GM18505 (cell line): ENCODE data around the gene MDH2.
"Not testable (repeated sequence)": the region's sequence is repeated elsewhere in the genome, so short reads cannot be mapped to it uniquely, and the experiment has no call there.

Source experiments
- ATAC-seq: cut with Tn5 transposase; IDR thresholded peaks from one replicate; pipeline ENCODE4 v1.9.1; 2021; ENCODE audit not compliant: unreplicated experiment
- POLR2A ChIP-seq: IDR thresholded peaks from 4 replicates; pipeline ENCODE4 v1.6.1; 2011; ENCODE audit warnings: borderline replicate concordance; ENCODE audit not compliant: insufficient read depth, insufficient read length; ENCODE audit errors: extremely low read depth

The MDH2 gene

DNA sequence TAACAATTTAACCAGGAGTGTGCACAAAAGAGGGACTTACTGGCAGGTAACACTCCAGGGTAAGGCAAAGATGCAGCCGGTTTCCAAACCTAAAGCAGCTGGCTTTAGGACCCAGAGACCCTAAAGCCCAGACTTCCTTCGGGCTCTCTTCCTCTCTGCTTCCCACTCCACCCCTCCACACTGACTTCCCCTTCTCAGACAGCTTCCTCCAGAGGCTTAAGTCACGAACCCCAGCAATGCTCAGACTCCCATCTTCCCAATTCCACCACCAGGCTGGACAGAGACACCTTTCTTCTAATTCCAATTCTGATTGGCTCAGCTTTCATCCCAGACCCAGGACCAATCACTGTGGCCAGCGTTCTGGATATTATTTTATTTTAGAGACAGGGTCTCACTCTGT is 24.9 kb upstream of the MDH2 start:
- no peak for TF ChIP-seq POLR2A
- no peak for ATAC-seq

DNA sequence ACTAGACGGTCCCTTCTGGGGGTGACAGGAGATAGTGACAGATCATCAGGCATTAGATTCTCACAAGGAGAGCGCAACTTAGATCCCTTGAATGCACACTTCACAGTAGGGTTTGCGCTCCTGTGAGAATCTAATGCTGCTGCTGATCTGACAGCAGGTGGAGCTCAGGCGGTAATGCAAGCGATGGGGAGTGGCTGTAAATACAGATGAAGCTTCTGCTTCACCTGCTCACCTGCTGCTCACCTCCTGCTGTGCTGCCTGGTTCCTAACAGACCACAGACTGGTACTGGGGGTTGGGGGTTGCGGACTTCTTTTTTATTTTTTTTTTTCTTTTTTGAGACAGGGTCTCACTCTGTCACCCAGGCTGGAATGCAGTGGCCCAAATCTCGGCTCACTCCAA is 18.2 kb upstream of the MDH2 start:
- ATAC-seq = not testable (repeated sequence)

DNA sequence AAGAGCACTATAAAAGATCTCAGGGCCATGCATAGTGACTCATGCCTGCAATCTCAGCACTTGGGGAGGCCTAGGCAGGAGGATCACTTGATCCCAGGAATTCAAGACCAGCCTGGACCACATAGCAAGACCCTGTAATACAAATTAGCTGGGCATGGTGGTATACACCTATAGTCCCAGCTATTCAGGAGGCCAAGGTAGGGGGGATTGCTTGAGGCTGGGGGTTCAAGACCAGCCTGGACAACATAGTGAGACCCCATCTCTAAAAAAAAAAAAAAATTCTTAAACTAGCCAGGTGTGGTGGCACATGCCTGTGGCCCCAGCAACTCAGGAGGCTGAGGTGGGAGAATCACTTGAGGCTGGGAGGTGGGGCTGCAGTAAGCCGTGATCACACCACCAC is 15.9 kb upstream of the MDH2 start:
- no peak for ATAC-seq
- no peak for TF ChIP-seq POLR2A

DNA sequence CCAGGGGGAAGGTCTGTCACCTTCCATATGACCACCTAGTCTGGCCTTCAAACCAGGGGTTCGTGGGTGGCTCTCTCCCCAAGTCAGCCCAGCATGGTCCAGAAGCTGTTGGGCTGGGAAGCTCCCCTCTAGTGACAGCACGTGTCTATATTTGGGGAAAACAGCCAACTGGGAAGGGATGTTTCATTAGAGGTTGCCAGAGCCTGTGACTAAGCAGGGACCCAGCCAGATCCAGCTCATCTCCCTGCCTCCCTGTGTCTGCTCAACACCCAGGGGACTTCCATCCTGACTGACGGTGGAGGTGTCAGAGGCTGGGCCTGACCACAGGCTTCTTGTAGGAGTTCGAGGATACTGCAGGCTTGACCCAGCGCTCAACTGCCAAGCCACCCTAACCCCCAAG is 10.6 kb upstream of the MDH2 start:
- TF ChIP-seq POLR2A = no peak
- ATAC-seq = no peak

DNA sequence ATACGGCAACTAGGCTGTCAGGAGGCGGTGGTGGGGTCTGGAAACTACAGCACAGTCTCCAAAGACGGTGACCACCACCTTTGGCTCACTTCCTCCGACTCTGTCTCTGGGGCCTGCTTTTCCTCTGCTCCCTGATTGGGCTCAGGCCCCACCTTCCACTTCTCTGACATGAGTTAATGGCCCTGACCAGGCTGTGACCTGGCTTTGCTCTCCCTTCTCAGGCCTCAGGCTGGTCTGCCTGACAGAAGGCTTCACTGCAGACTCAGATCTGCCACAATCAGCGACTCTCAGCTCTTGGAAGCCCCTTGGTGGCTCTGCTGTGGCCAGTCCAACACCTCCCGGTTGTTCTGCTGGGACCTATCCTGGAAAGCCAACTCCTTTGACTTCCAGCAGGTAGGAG is 7.8 kb upstream of the MDH2 start:
- no peak for TF ChIP-seq POLR2A
- no peak for ATAC-seq

DNA sequence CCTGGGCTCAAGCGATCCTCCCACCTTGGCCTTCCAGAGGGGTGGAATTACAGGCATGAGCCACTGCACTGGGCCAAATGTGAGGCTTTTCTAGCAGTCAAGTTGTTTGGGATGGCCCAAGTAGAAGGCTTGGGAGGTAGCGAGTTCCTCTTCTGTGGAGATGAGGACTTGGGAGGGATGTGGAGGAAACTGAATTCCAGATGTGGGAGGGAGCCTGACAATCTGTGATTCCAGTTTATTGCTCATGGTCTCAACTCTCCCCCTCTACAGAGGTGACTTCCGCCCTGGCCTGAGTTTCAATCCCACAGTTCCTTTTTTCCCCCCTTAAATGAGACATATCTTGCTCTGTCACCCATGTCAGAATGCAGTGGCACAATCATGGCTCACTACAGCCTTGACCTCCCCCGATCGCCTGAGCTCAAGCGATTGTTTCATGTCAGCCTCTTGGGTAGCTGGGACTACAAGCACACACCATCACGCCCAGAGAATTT is 3.5 kb upstream of the MDH2 start:
- TF ChIP-seq POLR2A = no peak
- no peak for ATAC-seq

DNA sequence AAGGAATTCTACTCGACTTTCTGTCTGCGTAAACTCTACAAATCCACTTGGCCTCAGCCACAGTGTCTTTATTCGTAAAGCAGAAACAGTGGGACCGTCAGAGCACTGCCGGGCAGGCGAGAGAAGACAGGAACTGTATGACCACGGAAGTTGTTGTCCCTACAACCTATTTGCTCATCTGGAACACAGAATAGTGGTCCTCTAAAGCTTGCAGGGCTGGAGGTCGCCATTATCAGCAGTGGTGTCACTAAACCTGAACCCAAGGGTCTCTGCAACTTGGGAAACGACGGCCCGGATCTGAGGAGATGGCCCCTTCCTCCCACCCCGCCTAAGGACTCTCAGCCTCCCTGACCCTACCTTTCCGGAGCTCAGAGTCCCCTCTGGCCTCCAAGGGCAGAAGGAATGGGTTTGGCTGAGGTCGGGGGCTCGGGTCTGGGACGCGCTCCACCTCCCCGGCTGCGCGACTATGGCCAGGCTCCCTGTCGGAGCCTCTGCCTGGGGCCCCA is 548 bp upstream of the MDH2 start:
- peak; percentile 10 for ATAC-seq
- no peak for TF ChIP-seq POLR2A

DNA sequence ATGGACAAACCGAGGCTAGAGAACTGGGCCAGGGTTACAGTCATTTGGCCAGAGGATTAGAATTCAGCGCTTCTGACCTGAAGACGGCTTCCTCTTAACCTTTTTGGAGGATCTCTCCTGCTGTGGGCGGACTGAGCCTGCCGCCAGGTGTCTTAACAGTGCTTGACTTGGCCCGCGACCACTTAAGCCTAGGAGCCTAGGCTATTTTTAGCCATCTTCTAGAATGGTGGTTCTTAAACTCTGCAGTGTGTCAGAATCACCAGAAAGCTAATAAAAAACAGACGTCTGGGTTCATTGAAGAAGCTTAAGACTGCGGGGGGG is 722 bp downstream of the MDH2 start:
- TF ChIP-seq POLR2A = no peak
- ATAC-seq = no peak

DNA sequence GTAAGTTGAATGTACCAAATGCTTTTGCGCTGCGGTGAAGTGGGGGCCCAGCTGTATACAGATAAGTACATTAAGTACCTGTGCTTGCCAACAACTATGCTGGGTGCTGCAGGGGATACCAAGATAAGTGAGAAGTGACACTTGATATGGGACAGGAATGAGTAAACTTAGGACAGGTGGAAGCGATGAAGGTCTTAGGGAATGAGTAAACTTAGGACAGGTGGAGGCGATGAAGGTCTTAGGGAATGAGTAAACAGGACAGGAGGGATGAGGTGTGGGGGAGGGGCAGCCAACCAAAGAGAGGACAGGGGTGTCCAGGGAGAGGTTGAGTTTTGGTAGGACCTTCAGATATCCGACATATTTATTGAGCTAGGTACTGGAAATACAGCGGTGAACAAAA is 1.4 kb downstream of the MDH2 start:
- no peak for TF ChIP-seq POLR2A
- ATAC-seq = no peak

DNA sequence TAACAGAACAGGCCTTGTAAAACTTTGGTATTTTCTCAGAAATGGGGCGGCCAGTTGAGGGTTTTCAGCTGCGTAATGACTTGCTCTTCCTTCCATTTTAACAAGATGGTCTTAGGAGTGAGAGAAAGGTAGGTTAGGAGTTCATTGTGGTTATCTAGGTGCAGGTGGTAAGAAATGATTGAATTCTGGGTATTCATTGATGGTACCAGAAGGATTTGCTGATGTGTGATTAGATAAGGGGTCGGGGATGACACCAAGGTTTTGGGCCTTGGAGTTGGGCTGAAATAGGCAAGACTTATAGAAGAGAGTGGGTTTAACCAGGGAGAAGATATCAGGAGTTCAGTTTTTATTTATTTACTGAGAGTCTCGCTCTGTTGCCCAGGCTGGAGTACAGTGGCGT is 2.6 kb downstream of the MDH2 start:
- no peak for TF ChIP-seq POLR2A
- ATAC-seq = no peak

DNA sequence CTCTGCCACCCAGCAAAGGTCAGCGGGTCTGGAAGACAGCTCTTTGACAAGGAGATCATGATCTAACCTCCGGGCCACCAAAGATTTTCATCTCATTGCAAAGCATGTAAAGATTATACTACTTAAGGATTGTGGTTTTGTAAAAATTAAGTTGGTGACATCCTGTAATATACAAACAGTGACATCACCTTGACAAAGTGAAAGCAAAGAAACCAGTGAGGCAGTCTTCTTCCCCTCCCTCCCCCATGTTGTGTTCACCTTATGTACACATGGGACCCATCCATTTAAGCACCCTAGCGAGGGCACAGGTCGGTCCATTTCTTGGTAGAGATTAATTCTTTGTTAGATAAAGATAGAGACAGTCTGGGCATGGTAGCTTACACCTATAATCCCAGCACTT is 3.9 kb downstream of the MDH2 start:
- ATAC-seq = no peak

DNA sequence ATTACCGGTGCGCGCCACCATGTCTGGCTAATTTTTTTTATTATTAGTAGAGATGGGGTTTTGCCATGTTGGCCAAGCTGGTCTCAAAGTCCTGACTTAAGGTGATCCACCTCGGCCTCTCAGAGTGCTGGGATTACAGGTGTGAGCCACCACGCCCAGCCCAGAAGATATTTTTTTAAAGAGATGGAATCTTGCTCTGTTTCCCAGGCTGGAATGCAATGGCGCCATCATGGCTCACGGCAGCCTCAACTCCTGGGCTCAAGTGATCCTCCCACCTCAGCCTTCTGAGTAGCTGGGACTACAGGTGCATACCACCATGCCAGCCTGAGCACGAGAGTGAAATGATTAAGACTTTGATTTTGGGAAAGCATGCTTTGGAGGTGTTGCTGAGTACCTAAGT is 4.8 kb downstream of the MDH2 start:
- not testable (repeated sequence) for ATAC-seq

More for the DNA sequence above, 3.9 kb downstream of the MDH2 start:
- TF ChIP-seq POLR2A = no peak

DNA sequence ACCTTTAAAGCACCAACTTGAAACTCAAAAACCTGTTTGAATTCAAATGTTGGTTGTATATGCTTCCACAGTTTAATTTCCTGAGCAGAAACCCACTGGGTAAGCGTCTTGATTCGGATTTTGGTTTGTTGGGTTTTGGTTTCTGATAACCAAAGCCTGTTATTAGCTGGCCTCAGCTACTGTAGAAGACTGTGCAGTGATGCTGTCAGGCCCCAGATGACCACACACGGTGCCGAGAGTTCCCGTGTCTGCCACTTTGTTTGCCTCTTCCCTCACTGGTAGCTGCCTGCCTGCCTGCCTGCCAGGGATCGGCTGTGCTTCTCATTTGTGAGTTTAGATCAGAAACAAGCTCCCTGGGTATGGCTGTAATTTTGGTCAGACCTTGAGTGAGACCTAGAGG is 5.6 kb downstream of the MDH2 start:
- TF ChIP-seq POLR2A = peak; percentile 6
- ATAC-seq = no peak

DNA sequence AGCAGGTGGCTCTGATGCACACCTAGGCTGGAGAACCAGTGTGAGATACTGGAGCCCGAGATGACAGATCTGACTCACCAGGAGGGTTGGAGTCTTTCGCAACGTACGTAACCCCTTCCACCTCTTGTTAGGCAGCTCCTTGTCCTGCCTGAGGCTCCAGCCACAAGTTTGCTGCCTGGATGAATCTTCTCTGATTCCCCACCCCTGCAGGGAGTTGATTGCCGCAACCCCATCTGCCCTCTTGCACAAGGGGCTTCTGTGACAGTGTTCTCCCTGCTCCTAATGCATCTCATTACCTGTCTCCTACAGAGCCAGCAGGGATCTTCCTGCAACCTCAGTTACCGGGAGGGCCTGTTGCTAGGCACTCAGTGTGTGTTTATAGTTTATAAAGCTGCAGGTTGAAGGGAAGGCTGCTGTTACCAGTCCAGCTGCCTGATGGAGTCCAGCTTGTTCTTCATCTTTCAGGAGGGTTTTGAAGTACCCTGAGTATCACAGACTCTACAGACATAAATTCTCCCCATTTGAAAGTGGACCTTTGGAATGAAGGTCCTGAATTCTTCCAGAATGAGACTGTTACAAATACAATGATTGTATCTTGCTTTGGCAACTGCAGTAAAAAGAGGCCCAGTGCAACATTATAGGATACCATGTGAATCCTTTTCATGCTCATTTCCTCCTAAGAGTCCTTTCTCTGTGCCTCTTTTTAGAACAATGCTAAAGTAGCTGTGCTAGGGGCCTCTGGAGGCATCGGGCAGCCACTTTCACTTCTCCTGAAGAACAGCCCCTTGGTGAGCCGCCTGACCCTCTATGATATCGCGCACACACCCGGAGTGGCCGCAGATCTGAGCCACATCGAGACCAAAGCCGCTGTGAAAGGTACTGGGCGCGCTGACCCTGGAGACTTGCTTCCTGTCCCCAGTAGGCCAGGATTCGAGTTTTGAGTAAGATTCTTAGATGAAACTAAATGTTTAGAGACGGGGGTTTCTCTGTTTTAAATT is 6.5 kb downstream of the MDH2 start:
- no peak for ATAC-seq
- TF ChIP-seq POLR2A = no peak

DNA sequence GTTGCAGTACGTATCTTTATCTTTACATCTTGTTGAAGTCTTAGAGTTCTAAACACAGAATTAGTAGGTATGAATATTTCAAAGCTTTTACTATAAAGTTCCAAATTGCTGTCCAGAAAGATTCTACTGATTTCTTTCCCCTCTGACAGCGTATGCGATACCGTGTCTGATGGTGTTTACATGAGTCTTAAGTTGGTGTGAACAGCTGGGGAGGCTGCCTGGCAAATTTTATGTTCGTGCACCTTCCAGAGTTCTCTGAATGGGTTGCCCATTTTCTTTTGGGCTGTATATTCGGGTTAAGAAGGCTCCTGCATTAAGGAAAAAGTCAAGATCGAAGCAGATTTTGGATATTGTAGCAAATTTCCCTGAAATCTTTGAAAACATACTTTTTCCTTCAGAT is 8.3 kb downstream of the MDH2 start:
- no peak for TF ChIP-seq POLR2A
- no peak for ATAC-seq

DNA sequence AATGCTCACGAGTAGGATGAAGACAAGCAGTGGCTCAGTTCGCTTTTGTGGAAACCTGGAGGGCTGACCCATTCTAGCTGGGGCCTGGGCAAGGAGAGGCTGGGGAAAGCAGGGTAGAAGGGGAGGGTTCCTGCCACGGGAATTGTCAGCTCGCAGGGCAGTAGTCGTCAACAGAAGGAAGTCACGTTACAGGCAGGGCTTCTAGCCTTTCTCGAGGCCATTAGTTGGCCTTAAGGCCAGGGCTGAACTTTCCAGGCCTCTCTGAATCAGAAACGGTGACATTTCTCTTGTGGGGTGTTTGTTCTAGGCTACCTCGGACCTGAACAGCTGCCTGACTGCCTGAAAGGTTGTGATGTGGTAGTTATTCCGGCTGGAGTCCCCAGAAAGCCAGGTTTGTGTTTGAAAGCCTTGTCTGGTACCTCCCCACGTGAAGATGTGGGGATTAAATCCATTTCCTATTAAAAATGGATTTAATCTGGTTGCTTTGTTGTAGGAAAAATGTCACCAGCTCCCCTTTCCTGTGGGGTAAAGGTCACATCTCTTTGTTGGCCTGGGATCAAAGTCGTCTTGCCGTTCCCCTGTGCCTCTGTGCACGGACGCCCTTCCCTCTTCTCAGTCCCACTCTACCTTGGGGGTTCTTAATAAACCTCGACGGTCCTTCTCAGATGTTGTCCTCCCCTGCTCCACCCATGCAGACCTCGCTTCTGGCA is 9.4 kb downstream of the MDH2 start:
- ATAC-seq = no peak
- no peak for TF ChIP-seq POLR2A
